Loucy (cell line): ENCODE data around the gene PFKL.

Experiments
- H2AFZ ChIP-seq: fragments of 200-600 bp; sonication (generic); 2 replicates; pipeline ENCODE4 v1.6.0; 2016; ENCODE audit warnings: antibody characterized with exemption, mild to moderate bottlenecking, low read length, moderate library complexity
- H3F3A ChIP-seq: fragments of 200-600 bp; 2 replicates; pipeline ENCODE4 v1.6.0; 2016; ENCODE audit warnings: antibody characterized with exemption, low read depth, mild to moderate bottlenecking
- H3K27me3 ChIP-seq: fragments of 200-600 bp; sonication (generic); 2 replicates; pipeline ENCODE4 v1.6.1; 2014; ENCODE audit warnings: low read length, mild to moderate bottlenecking; ENCODE audit not compliant: insufficient read depth, poor library complexity, severe bottlenecking
- H3K36me3 ChIP-seq: fragments of 200-600 bp; sonication (generic); 2 replicates; pipeline ENCODE4 v1.6.1; 2016; ENCODE audit warnings: low read length; ENCODE audit not compliant: insufficient read depth
- H3K4me1 ChIP-seq: fragments of 200-600 bp; sonication (generic); 2 replicates; pipeline ENCODE4 v1.5.1; 2014; ENCODE audit warnings: low read length, mild to moderate bottlenecking; ENCODE audit not compliant: insufficient read depth, poor library complexity, severe bottlenecking
- H3K4me2 ChIP-seq: fragments of 200-600 bp; sonication (generic); 2 replicates; pipeline ENCODE4 v1.6.0; 2014; ENCODE audit warnings: antibody characterized with exemption, low read length, low read depth, mild to moderate bottlenecking; ENCODE audit not compliant: poor library complexity, severe bottlenecking
- H3K4me3 ChIP-seq: fragments of 200-600 bp; sonication (generic); 2 replicates; pipeline ENCODE4 v1.5.1; 2014; ENCODE audit warnings: low read length, mild to moderate bottlenecking, mixed read lengths; ENCODE audit not compliant: poor library complexity, severe bottlenecking
- H3K79me2 ChIP-seq: fragments of 200-600 bp; sonication (generic); 2 replicates; pipeline ENCODE4 v1.6.1; 2014; ENCODE audit warnings: low read length; ENCODE audit not compliant: insufficient read depth
- H3K9ac ChIP-seq: fragments of 200-600 bp; sonication (generic); 2 replicates; pipeline ENCODE4 v1.6.0; 2014; ENCODE audit warnings: mild to moderate bottlenecking, low read depth, low read length, moderate library complexity; ENCODE audit not compliant: poor library complexity, severe bottlenecking
- H3K9me2 ChIP-seq: fragments of 200-600 bp; sonication (generic); replicated peaks from 2 replicates; pipeline ENCODE4 v1.6.1; 2016; ENCODE audit warnings: low read depth, low read length, mixed read lengths
- H3K9me3 ChIP-seq: fragments of 200-600 bp; sonication (generic); 2 replicates; pipeline ENCODE4 v1.6.1; 2014; ENCODE audit warnings: mild to moderate bottlenecking, antibody characterized with exemption, low read length, low read depth; ENCODE audit not compliant: insufficient read depth
- H4K20me1 ChIP-seq: fragments of 200-600 bp; sonication (generic); 2 replicates; pipeline ENCODE4 v1.6.0; 2014; ENCODE audit warnings: antibody characterized with exemption, low read length, mild to moderate bottlenecking; ENCODE audit not compliant: insufficient read depth, poor library complexity, severe bottlenecking
- EZH2phosphoT487 ChIP-seq: fragments of 200-600 bp; IDR thresholded peaks from 2 replicates; pipeline ENCODE4 v1.6.1; 2018; ENCODE audit warnings: antibody characterized with exemption, mild to moderate bottlenecking, moderate library complexity, borderline replicate concordance
- TF ChIP-seq, protein P1 (sequence below): fragments of 200-600 bp; sonication (generic); conservative IDR thresholded peaks from 2 replicates; pipeline ENCODE4 v1.5.1; 2014; ENCODE audit warnings: mild to moderate bottlenecking, antibody characterized with exemption, low read length

The PFKL gene

DNA sequence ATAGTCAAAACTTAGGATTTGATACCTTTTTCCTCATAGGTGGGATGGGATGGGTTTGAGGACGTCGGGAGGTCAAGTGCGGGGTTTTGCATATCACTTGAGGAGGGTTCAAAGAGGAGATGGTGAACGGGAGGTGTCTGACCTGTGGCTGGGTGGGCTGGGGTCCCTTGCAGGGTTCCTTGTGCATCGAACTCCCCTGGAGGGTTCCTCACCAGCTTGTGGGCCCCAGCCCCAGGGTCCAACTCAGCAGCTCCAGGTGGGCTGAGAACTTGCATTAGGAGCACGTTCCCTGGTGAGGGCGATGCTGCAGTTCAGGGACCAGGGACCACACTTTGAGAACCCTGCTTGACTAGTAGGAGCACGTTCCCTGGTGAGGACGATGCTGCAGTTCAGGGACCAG lies 76.8 kb downstream of the PFKL start:
- no peak overlapping the region for H3K9ac ChIP-seq
- H3K36me3 ChIP-seq: no peaks in the 10 kb centered on the region
- no peaks in the 10 kb centered on the region for H4K20me1 ChIP-seq
- no peak overlapping the region for H3K4me3 ChIP-seq
- no peak for TF ChIP-seq EZH2phosphoT487
- TF ChIP-seq, protein P1, sequence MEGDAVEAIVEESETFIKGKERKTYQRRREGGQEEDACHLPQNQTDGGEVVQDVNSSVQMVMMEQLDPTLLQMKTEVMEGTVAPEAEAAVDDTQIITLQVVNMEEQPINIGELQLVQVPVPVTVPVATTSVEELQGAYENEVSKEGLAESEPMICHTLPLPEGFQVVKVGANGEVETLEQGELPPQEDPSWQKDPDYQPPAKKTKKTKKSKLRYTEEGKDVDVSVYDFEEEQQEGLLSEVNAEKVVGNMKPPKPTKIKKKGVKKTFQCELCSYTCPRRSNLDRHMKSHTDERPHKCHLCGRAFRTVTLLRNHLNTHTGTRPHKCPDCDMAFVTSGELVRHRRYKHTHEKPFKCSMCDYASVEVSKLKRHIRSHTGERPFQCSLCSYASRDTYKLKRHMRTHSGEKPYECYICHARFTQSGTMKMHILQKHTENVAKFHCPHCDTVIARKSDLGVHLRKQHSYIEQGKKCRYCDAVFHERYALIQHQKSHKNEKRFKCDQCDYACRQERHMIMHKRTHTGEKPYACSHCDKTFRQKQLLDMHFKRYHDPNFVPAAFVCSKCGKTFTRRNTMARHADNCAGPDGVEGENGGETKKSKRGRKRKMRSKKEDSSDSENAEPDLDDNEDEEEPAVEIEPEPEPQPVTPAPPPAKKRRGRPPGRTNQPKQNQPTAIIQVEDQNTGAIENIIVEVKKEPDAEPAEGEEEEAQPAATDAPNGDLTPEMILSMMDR: no peak
- H2AFZ ChIP-seq: no peak overlapping the region
- peaks cover 14% of the 10 kb centered on the region; the same call in 1 of the 2 replicates for H3K9me3 ChIP-seq
- no peak overlapping the region for H3K4me2 ChIP-seq
- no peaks in the 10 kb centered on the region for H3K9me2 ChIP-seq
- no peaks in the 10 kb centered on the region for H3F3A ChIP-seq
- no peaks in the 10 kb centered on the region for H3K79me2 ChIP-seq
- no peaks in the 10 kb centered on the region for H3K27me3 ChIP-seq
- H3K4me1 ChIP-seq: no peaks in the 10 kb centered on the region
